Subcutaneous adipose tissue (tissue), 4 donors: ENCODE measurements around the gene PGAM1. TPM values are rescaled to one million over a fixed set of nuclear protein-coding genes. Genes with fewer than 3 reads are reported as not detected.

ENCODE experiments used
- CTCF ChIP-seq: fragments of 450-650 bp; IDR thresholded peaks from one replicate; pipeline ENCODE4 v1.5.1; 2016; ENCODE audit warnings: low read depth, mild to moderate bottlenecking, control low read depth, antibody characterized with exemption, moderate library complexity
- total RNA-seq, 4 donors: library from RNA; depleted of rRNA; stranded (reverse); fragments of >200 nt; gene quantifications; one replicate each; pipeline ENCODE4 v1.1.0, GENCODE V29; 2016

PGAM1 gene
- total RNA-seq, 4 donors from 2014 or later = 143 to 155 (median 148) TPM

- no peak for TF ChIP-seq CTCF
Observed at GRCh38 chr10:97400665-97401454, 25.1 kb upstream of the PGAM1 start, which contains the start of gene RRP12. TSS of gene RRP12 (minus strand) at chr10:97401340. CDS start at chr10:97401231, 109 bp downstream.

- no peak for TF ChIP-seq CTCF
Observed at GRCh38 chr10:97401455-97401919, 24.5 kb upstream of the PGAM1 start.

GRCh38 chr10:97404044-97404443, 21.9 kb upstream of the PGAM1 start:
- TF ChIP-seq CTCF = no peak

- TF ChIP-seq CTCF = no peak
Observed at GRCh38 chr10:97406064-97406463, 19.9 kb upstream of the PGAM1 start.

GRCh38 chr10:97407211-97407951, 18.6 kb upstream of the PGAM1 start:
- TF ChIP-seq CTCF = no peak

GRCh38 chr10:97407952-97408248, 18.1 kb upstream of the PGAM1 start:
- TF ChIP-seq CTCF = no peak

- TF ChIP-seq CTCF = no peak
Observed at GRCh38 chr10:97408496-97408992, 17.4 kb upstream of the PGAM1 start.
